K562 (cell line): ENCODE measurements around the gene LRRC59. TPM values are rescaled to one million over a fixed set of nuclear protein-coding genes. Genes with fewer than 3 reads are reported as not detected.

Source experiments
- ATAC-seq: fragments of 200-7000 bp; cut with Tn5 transposase; 3 replicates; pipeline ENCODE4 v1.9.1; 2020; ENCODE audit warnings: moderate library complexity
- BruUV-seq: library from RNA; stranded (reverse); fragments of 400-500 nt; replicated peaks from 2 replicates; lab custom pipeline; 2021; lab: Mats Ljungman, UMichigan
- CTCF ChIA-PET: fragments of 300-600 bp; formaldehyde crosslinking; extraction: SDS; loops from one replicate; lab custom pipeline; 2021; ENCODE audit warnings: low intra/inter-chr PET ratio; lab: Yijun Ruan, JAX
- POLR2A ChIA-PET: fragments of 300-600, 350-650 bp; sonication (Branson Sonifier 250); formaldehyde crosslinking; extraction: SDS; loops from one replicate; lab custom pipeline; 2021; ENCODE audit warnings: antibody characterized with exemption, inconsistent platforms; lab: Yijun Ruan, JAX
- DNase-seq, 4 experiments: peaks; one replicate each; pipeline versions ENCODE4 v3.0.0 to v3.0.0-alpha.2; 2011 to 2018; ENCODE audit warnings: low spot score in 3 of 4, mixed read lengths in 3 of 4; ENCODE audit errors: extremely low read depth in 1 of 4
- FAIRE-seq: peaks from 2 replicates; lab custom pipeline; 2011; peaks lifted over from hg19 to GRCh38; lab: Jason Lieb, UNC
- H2AFZ ChIP-seq: 2 replicates; pipeline ENCODE4 v1.6.0; 2011; ENCODE audit warnings: low read depth, low read length, control low read depth, inconsistent platforms
- H3K27ac ChIP-seq: fragments of 200-600 bp; 3 replicates; pipeline ENCODE4 v1.8.0; 2011; ENCODE audit warnings: low read depth, mild to moderate bottlenecking, control low read depth, inconsistent platforms, low read length, moderate library complexity, mixed read lengths; ENCODE audit errors: extremely low read depth
- H3K27me3 ChIP-seq, 2 experiments: fragments of 300-600 bp in 1 of 2; 2 replicates in 1 of 2; 3 replicates in 1 of 2; pipeline versions ENCODE4 v1.6.0 to v1.8.0; 2011; ENCODE audit warnings: inconsistent platforms in 2 of 2, low read length in 2 of 2, mild to moderate bottlenecking in 1 of 2, mixed read lengths in 1 of 2, moderate library complexity in 1 of 2; ENCODE audit not compliant: control insufficient read depth in 2 of 2, insufficient read depth in 2 of 2
- H3K36me3 ChIP-seq: fragments of 300-600 bp; 3 replicates; pipeline ENCODE4 v1.8.0; 2011; ENCODE audit warnings: mild to moderate bottlenecking, low read length, inconsistent platforms; ENCODE audit not compliant: control insufficient read depth, insufficient read depth
- H3K4me1 ChIP-seq, 2 experiments: fragments of 200-600 bp in 1 of 2; replicated peaks in 1 of 2; 2 replicates in 1 of 2; 3 replicates in 1 of 2; pipeline versions ENCODE4 v1.5.1 to v1.8.0; 2011; ENCODE audit warnings: inconsistent platforms in 2 of 2, low read length in 2 of 2, mild to moderate bottlenecking in 1 of 2, mixed read lengths in 1 of 2, moderate library complexity in 1 of 2; ENCODE audit not compliant: control insufficient read depth in 2 of 2, insufficient read depth in 2 of 2
- H3K4me2 ChIP-seq: 2 replicates; pipeline ENCODE4 v1.6.1; 2011; ENCODE audit warnings: low read length, control low read depth, inconsistent platforms, mixed read lengths; ENCODE audit not compliant: insufficient read depth
- H3K4me3 ChIP-seq: fragments of 200-600 bp; sonication (generic), shearing (Covaris generic); 2 replicates; pipeline ENCODE4 v1.5.1; 2016; ENCODE audit warnings: control low read depth, inconsistent platforms
- H3K79me2 ChIP-seq: fragments of 200-600 bp; 3 replicates; pipeline ENCODE4 v1.8.0; 2011; ENCODE audit warnings: low read length, inconsistent platforms; ENCODE audit not compliant: control insufficient read depth, insufficient read depth
- H3K9ac ChIP-seq, 2 experiments: 2 replicates each; pipeline versions ENCODE4 v1.6.0 to v1.6.1; 2011; ENCODE audit warnings: low read depth in 2 of 2, low read length in 2 of 2, control low read depth in 1 of 2, inconsistent platforms in 1 of 2, mild to moderate bottlenecking in 1 of 2, mixed read lengths in 1 of 2; ENCODE audit not compliant: insufficient read depth in 1 of 2
- H3K9me1 ChIP-seq: one replicate; pipeline ENCODE4 v1.6.0; 2011; ENCODE audit warnings: inconsistent platforms, mild to moderate bottlenecking, low read length, moderate library complexity; ENCODE audit not compliant: control insufficient read depth, insufficient read depth
- H3K9me3 ChIP-seq: replicated peaks from 2 replicates; pipeline ENCODE4 v1.5.1; 2011; ENCODE audit warnings: low read depth, low read length, inconsistent platforms; ENCODE audit not compliant: control insufficient read depth, insufficient read depth
- H4K20me1 ChIP-seq: replicated peaks from 2 replicates; pipeline ENCODE4 v1.6.1; 2011; ENCODE audit warnings: low read length, inconsistent platforms, mixed read lengths; ENCODE audit not compliant: control insufficient read depth, insufficient read depth
- BHLHE40 ChIP-seq: IDR thresholded peaks from 2 replicates; pipeline ENCODE4 v1.6.1; 2011; ENCODE audit warnings: low read length, improper control_type of control experiment
- CREM ChIP-seq: IDR thresholded peaks from 2 replicates; pipeline ENCODE4 v1.6.1; 2014; ENCODE audit warnings: antibody characterized with exemption, low read depth
- DMBX1 ChIP-seq: fragments of 250-450 bp; sonication (Bioruptor Pico); IDR thresholded peaks from 2 replicates; pipeline ENCODE4 v1.8.0; 2022; ENCODE audit warnings: inconsistent platforms, mild to moderate bottlenecking, moderate library complexity, borderline replicate concordance
- GATAD2B ChIP-seq: fragments of 450-650 bp; IDR thresholded peaks from 2 replicates; pipeline ENCODE4 v1.6.1; 2017; ENCODE audit warnings: mild to moderate bottlenecking, borderline replicate concordance
- JUND ChIP-seq, 2 experiments: IDR thresholded peaks; 2 replicates in 1 of 2; 3 replicates in 1 of 2; pipeline ENCODE4 v1.6.1; 2011; ENCODE audit warnings: borderline replicate concordance in 2 of 2, low read depth in 2 of 2, low read length in 2 of 2, improper control_type of control experiment in 1 of 2, missing biosample characterization in 1 of 2, missing genetic modification characterization in 1 of 2, missing genetic modification reagents in 1 of 2
- KDM2B ChIP-seq: fragments of 250-450 bp; sonication (Bioruptor Pico); IDR thresholded peaks from 2 replicates; pipeline ENCODE4 v1.8.0; 2021; ENCODE audit warnings: mild to moderate bottlenecking, moderate library complexity
- MTA2 ChIP-seq: fragments of 450-650 bp; IDR thresholded peaks from 2 replicates; pipeline ENCODE4 v1.6.1; 2016; ENCODE audit warnings: low read depth
- PHF21A ChIP-seq: fragments of 450-650 bp; IDR thresholded peaks from 2 replicates; pipeline ENCODE4 v1.6.1; 2017; ENCODE audit warnings: low read depth, borderline replicate concordance
- SUPT5H ChIP-seq: fragments of 450-650 bp; IDR thresholded peaks from 2 replicates; pipeline ENCODE4 v1.6.1; 2016
- TBP ChIP-seq: optimal IDR thresholded peaks from 2 replicates; pipeline ENCODE3; 2011; ENCODE audit warnings: low read depth, low read length, improper control_type of control experiment
- TCF15 ChIP-seq: fragments of 250-450 bp; sonication (Bioruptor Pico); IDR thresholded peaks from 2 replicates; pipeline ENCODE4 v1.8.0; 2022; ENCODE audit warnings: moderate library complexity, mild to moderate bottlenecking, inconsistent platforms
- TEAD2 ChIP-seq: fragments of 450-650 bp; IDR thresholded peaks from 2 replicates; pipeline ENCODE4 v1.6.1; 2016; ENCODE audit warnings: missing genetic modification characterization, control low read depth, missing compliant biosample characterization
- THRAP3 ChIP-seq: fragments of 450-650 bp; IDR thresholded peaks from 2 replicates; pipeline ENCODE4 v1.6.1; 2016; ENCODE audit warnings: mild to moderate bottlenecking, inconsistent platforms, borderline replicate concordance
- USF1 ChIP-seq: sonication (generic); formaldehyde crosslinking; IDR thresholded peaks from 2 replicates; pipeline ENCODE4 v1.9.0; 2022; ENCODE audit warnings: mild to moderate bottlenecking, missing genetic modification reagents
- XRCC5 ChIP-seq: fragments of 200-400 bp; formaldehyde crosslinking; IDR thresholded peaks from 2 replicates; pipeline ENCODE4 v1.6.1; 2017; ENCODE audit warnings: low read depth, mild to moderate bottlenecking, low read length
- ZEB2 ChIP-seq: fragments of 450-650 bp; IDR thresholded peaks from 2 replicates; pipeline ENCODE4 v1.6.1; 2016
- ZNF3 ChIP-seq: fragments of 250-450 bp; sonication (Bioruptor Pico); IDR thresholded peaks from 2 replicates; pipeline ENCODE4 v1.5.0; 2021; ENCODE audit warnings: mild to moderate bottlenecking, moderate library complexity
- ZNF512 ChIP-seq: IDR thresholded peaks from 2 replicates; pipeline ENCODE4 v1.6.1; 2016; ENCODE audit warnings: missing genetic modification characterization, missing compliant biosample characterization
- WGBS: fragments of 100-300 bp; shearing (Covaris generic); methylation state at CpG from one replicate; pipeline ENCODE4 v1.1.6; 2016; ENCODE audit warnings: low coverage, mixed read lengths; ENCODE audit not compliant: insufficient coverage; ENCODE audit errors: missing lambda C conversion rate; 5-methylcytosine and 5-hydroxymethylcytosine counted together
- in situ Hi-C: fragments of 300-500 bp; cut with MboI; formaldehyde crosslinking; loops from 4 replicates; pipeline ENCODE4 v1.15.0; 2018; ENCODE audit warnings: inconsistent platforms, mixed read lengths
- intact Hi-C: fragments of 100-400 bp; cut with micrococcal nuclease; formaldehyde crosslinking; loops from 2 replicates; pipeline ENCODE4 v1.14.2; 2022
- polyA plus RNA-seq, 8 experiments: library from polyadenylated mRNA; depleted of rRNA in 4 of 8; stranded (reverse) in 5 of 8; unstranded in 3 of 8; fragments of >200 nt; fragmentation: Nextera tagmentation in 2 of 8; fragmentation: Illumina TruSeq in 1 of 8; extraction: Ambion mirVana in 2 of 8; extraction: Trizol in 1 of 8; gene quantifications; 2 replicates each; pipeline versions ENCODE4 v1.2.1 to v1.2.3, GENCODE V29; 2011 to 2014; ENCODE audit warnings: inconsistent platforms in 1 of 8, missing spikeins in 1 of 8
- total RNA-seq, 7 experiments: library from RNA; depleted of rRNA in 6 of 7; stranded (reverse); fragments of >200 nt in 6 of 7; fragmentation: Illumina TruSeq in 2 of 7; extraction: Trizol in 2 of 7; gene quantifications; 2 replicates each; pipeline versions ENCODE4 v1.2.1 to v1.2.3, GENCODE V29; 2011 to 2021; ENCODE audit warnings: low replicate concordance in 1 of 7

Gene LRRC59
- total and polyA plus RNA-seq, 9 of the 15 experiments (the other 6 are each of a cell fraction or from before 2014, with no cell fraction given): 27.8 to 244 (median 154) TPM

- CTCF ChIA-PET: no interaction called here
- Histone ChIP-seq H3K27ac (no peak overlapping the region), H3K36me3 (no peaks in the 10 kb centered on the region), H3K79me2 (no peaks in the 10 kb centered on the region), H3K4me3 (no peak overlapping the region), H3K9ac (no peak overlapping the region), H3K4me1 (peaks cover 16 to 26% of the 10 kb centered on the region in 2 experiments), H3K27me3 (no peaks in the 10 kb centered on the region; a peak in 1 of 5 replicates), H2AFZ (peak overlapping the region; percentile 24; the same call in 1 of the 2 replicates), H3K9me1 (no peaks in the 10 kb centered on the region), H4K20me1 (peaks cover 5% of the 10 kb centered on the region; the same call in 1 of the 2 replicates), H3K4me2 (peak overlapping the region; percentile 15; the same call in 1 of the 2 replicates), H3K9me3 (no peaks in the 10 kb centered on the region)
- DNase-seq (peak in 2 of 4 experiments; percentile 17 to 51), ATAC-seq (peak; percentile 77), FAIRE-seq (no peak)
- BruUV-seq: no TSS peak
- in situ Hi-C loops (no loop called here), intact Hi-C loops (no loop called here)
- POLR2A ChIA-PET: interaction anchor here (0.6 to 3.0 kb wide), 6 partner anchors 9 to 58 kb away, joined by 4 to 10 read pairs (median 6); no protein-coding TSS in a partner anchor
- whole genome bisulfite sequencing: 0% methylated on average over 3 of the region's 3 CpGs
- TF ChIP-seq JUND (IDR thresholded peaks at IDR 0.05; ENCODE audit: borderline replicate concordance, low read depth, low read length) (no peak), JUND (tag; IDR thresholded peaks at IDR 0.05; ENCODE audit: borderline replicate concordance, low read depth, low read length) (no peak), PHF21A (no peak), TCF15 (CRISPR knock-in tag) (no peak), XRCC5 (no peak), KDM2B (no peak), DMBX1 (CRISPR knock-in tag) (no peak), ZEB2 (no peak), TEAD2 (tag) (no peak), BHLHE40 (0 out of 2 replicates have a peak, but pooled peaks have one; percentile 6), MTA2 (no peak), USF1 (CRISPR knock-in tag) (no peak), ZNF512 (tag) (no peak), TBP (no peak), SUPT5H (no peak), CREM (no peak), GATAD2B (no peak), ZNF3 (no peak), THRAP3 (no peak)
Measured at GRCh38 chr17:50443505-50443974, 46.2 kb upstream of the LRRC59 start.
